ENCODE results near the gene PGA5.

The PGA5 gene

GRCh38 chr11:61294717-61295595 is 54.0 kb downstream of the PGA5 start, which contains the start of gene VWCE:
Gene VWCE, minus strand, starts transcription at chr11:61295316. Its CDS starts 279 bp downstream, at chr11:61295037.
- peak; percentile 55 for TF ChIP-seq CTCF (IDR thresholded peaks at IDR 0.05; ENCODE audit: extremely low read depth, insufficient read depth, missing control alignments)
- in situ Hi-C loops (cut with MboI; ENCODE audit: low pct_unique_long_range_greater_than_20kb, low sequenced_read_pairs, unreplicated experiment), result no loop called here
- DNase-seq (ENCODE audit: low spot score), result peak; percentile 96

- no peak for TF ChIP-seq CTCF (IDR thresholded peaks at IDR 0.05; ENCODE audit: extremely low read depth, insufficient read depth, missing control alignments)
- in situ Hi-C loops (cut with MboI; ENCODE audit: low pct_unique_long_range_greater_than_20kb, low sequenced_read_pairs, unreplicated experiment), result no loop called here
- DNase-seq (ENCODE audit: low spot score), result no peak
These were observed 54.6 kb downstream of the PGA5 start for GRCh38 chr11:61295596-61295926.

- in situ Hi-C loops (cut with MboI; ENCODE audit: low pct_unique_long_range_greater_than_20kb, low sequenced_read_pairs, unreplicated experiment), result no loop called here
- DNase-seq (ENCODE audit: low spot score), result no peak
- TF ChIP-seq CTCF (IDR thresholded peaks at IDR 0.05; ENCODE audit: extremely low read depth, insufficient read depth, missing control alignments), result no peak
These were observed 56.4 kb downstream of the PGA5 start for GRCh38 chr11:61297341-61297740.

GRCh38 chr11:61297746-61298145 is 56.8 kb downstream of the PGA5 start:
- no peak for DNase-seq (ENCODE audit: low spot score)
- in situ Hi-C loops (cut with MboI; ENCODE audit: low pct_unique_long_range_greater_than_20kb, low sequenced_read_pairs, unreplicated experiment), result no loop called here
- no peak for TF ChIP-seq CTCF (IDR thresholded peaks at IDR 0.05; ENCODE audit: extremely low read depth, insufficient read depth, missing control alignments)

- TF ChIP-seq CTCF (IDR thresholded peaks at IDR 0.05; ENCODE audit: extremely low read depth, insufficient read depth, missing control alignments), result no peak
- in situ Hi-C loops (cut with MboI; ENCODE audit: low pct_unique_long_range_greater_than_20kb, low sequenced_read_pairs, unreplicated experiment), result no loop called here
- no peak for DNase-seq (ENCODE audit: low spot score)
These were observed 57.8 kb downstream of the PGA5 start for GRCh38 chr11:61298663-61299244.

All from GM13977 (cell line).